AG10803 (cell line): Measurements from ENCODE around the gene DUSP15.

Source experiments
- DNase-seq: peaks from one replicate; pipeline ENCODE4 v3.0.0; 2010; ENCODE audit warnings: low read depth
- H3K4me3 ChIP-seq: 2 replicates; pipeline ENCODE4 v1.5.1; 2011; ENCODE audit warnings: mild to moderate bottlenecking, low read length, control low read depth
- CTCF ChIP-seq: conservative IDR thresholded peaks from 2 replicates; pipeline ENCODE4 v1.5.1; 2011; ENCODE audit warnings: mild to moderate bottlenecking, low read length, control low read depth, inconsistent platforms

DUSP15 gene

GRCh38 chr20:31871618-31871954 lies 1.3 kb upstream of the DUSP15 start:
- H3K4me3 ChIP-seq, result no peak overlapping the region
- DNase-seq, result no peak
- no peak for TF ChIP-seq CTCF

GRCh38 chr20:31870726-31871617 lies 645 bp upstream of the DUSP15 start:
- no peak overlapping the region for H3K4me3 ChIP-seq
- DNase-seq, result no peak
- no peak for TF ChIP-seq CTCF

- TF ChIP-seq CTCF, result no peak
- no peak for DNase-seq
- H3K4me3 ChIP-seq, result no peak overlapping the region
These were observed 720 bp downstream of the DUSP15 start for GRCh38 chr20:31869673-31869941.

- H3K4me3 ChIP-seq, result no peak overlapping the region
- TF ChIP-seq CTCF, result no peak
- no peak for DNase-seq
These were observed 1.3 kb downstream of the DUSP15 start for GRCh38 chr20:31868853-31869672.

- no peak overlapping the region for H3K4me3 ChIP-seq
- TF ChIP-seq CTCF, result no peak
- DNase-seq, result no peak
These were observed 4.1 kb downstream of the DUSP15 start for GRCh38 chr20:31866221-31866620.

GRCh38 chr20:31864521-31865400 lies 5.6 kb downstream of the DUSP15 start:
- TF ChIP-seq CTCF, result no peak
- DNase-seq, result no peak
- H3K4me3 ChIP-seq, result no peak overlapping the region
